ENCODE measurements around the gene TMEM272. TPM values are rescaled to one million over a fixed set of nuclear protein-coding genes. Genes with fewer than 3 reads are reported as not detected.

The TMEM272 gene
- total and polyA plus RNA-seq, 2 of the 4 experiments (the other 2 are of a cell fraction) = not detected

- H3K9me1 ChIP-seq (ENCODE audit: insufficient read depth, low read length) = peaks cover 4% of the 10 kb centered on the region; the same call in 1 of the 2 replicates
- no peak overlapping the region for H2AK9ac ChIP-seq (replicated peaks; ENCODE audit: low read depth, low read length, poor library complexity)
- no peak overlapping the region for H2BK20ac ChIP-seq (ENCODE audit: low read depth, low read length)
- H3K9me3 ChIP-seq (ENCODE audit: control insufficient read depth, insufficient read depth, low read length) = no peaks in the 10 kb centered on the region
- no TSS peak for BruUV-seq (replicated peaks)
- H3K4me3 ChIP-seq (ENCODE audit: insufficient read depth, low read depth, low read length) = no peak overlapping the region
- no peak overlapping the region for H2BK15ac ChIP-seq (ENCODE audit: low read depth, low read length)
- H3K14ac ChIP-seq (replicated peaks; ENCODE audit: low read depth, low read length) = no peak overlapping the region
- H3K56ac ChIP-seq (ENCODE audit: extremely low read depth, insufficient read depth, low read length) = no peak overlapping the region
- no peaks in the 10 kb centered on the region for H3K36me3 ChIP-seq (ENCODE audit: control insufficient read depth, insufficient read depth, low read length)
- H4K8ac ChIP-seq (ENCODE audit: low read depth in 2 of 2, low read length in 2 of 2) = no peak overlapping the region
- ATAC-seq (ENCODE audit: low read depth) = no peak
- dilution Hi-C loops (cut with HindIII; ENCODE audit: low sequenced_read_pairs, unreplicated experiment) = no loop called here
- no peak overlapping the region for H3K4me2 ChIP-seq (ENCODE audit: low read depth, low read length)
- H4K5ac ChIP-seq (ENCODE audit: low read depth, low read length) = no peak overlapping the region
- ChIA-PET POLR2A (ENCODE audit: unreplicated experiment) (no interaction called here), CTCF (interaction anchor here (0.7 to 1.6 kb wide), 5 partner anchors 10 to 394 kb away, joined by 3 to 6 read pairs (median 3); no protein-coding TSS in a partner anchor)
- no peak for DNase-seq
- H4K91ac ChIP-seq (ENCODE audit: insufficient read depth, low read depth, low read length) = no peak overlapping the region
- H3K9ac ChIP-seq (ENCODE audit: low read depth, low read length) = no peak overlapping the region
- no CpG with 5 or more reads among the region's 11 CpGs for WGBS, 2 experiments (ENCODE audit: extremely low coverage in 2 of 2, insufficient read length in 1 of 2)
- H4K20me1 ChIP-seq (ENCODE audit: insufficient read depth, low read length) = no peaks in the 10 kb centered on the region
- H3K27me3 ChIP-seq (ENCODE audit: control insufficient read depth, insufficient read depth, low read length) = peaks cover 48% of the 10 kb centered on the region
- intact Hi-C loops (cut with micrococcal nuclease) = loop anchor here (1.0 to 10.0 kb wide), 3 partner anchors 199 to 385 kb away; partner anchors contain the start of genes ALG11 and ATP7B
- no peaks in the 10 kb centered on the region for H3K79me1 ChIP-seq (ENCODE audit: low read depth in 1 of 2, low read length in 2 of 2)
- no peak overlapping the region for H3K4ac ChIP-seq (ENCODE audit: low read depth, low read length)
- TF ChIP-seq CEBPB (IDR thresholded peaks at IDR 0.05; ENCODE audit: low read depth, low read length) (no peak), BHLHE40 (IDR thresholded peaks at IDR 0.05; ENCODE audit: low read depth, low read length) (no peak), POLR2A (IDR thresholded peaks at IDR 0.05; ENCODE audit: low read depth, low read length) (no peak), RAD21 (IDR thresholded peaks at IDR 0.05; ENCODE audit: low read length) (no peak), MAZ (IDR thresholded peaks at IDR 0.05; ENCODE audit: borderline replicate concordance, low read depth, low read length) (no peak), USF2 (IDR thresholded peaks at IDR 0.05; ENCODE audit: low read depth, low read length) (no peak), MXI1 (IDR thresholded peaks at IDR 0.05; ENCODE audit: borderline replicate concordance, low read depth, low read length) (no peak), CHD1 (IDR thresholded peaks at IDR 0.05; ENCODE audit: low read depth, low read length) (no peak), CTCF (conservative IDR thresholded peaks at IDR 0.05; ENCODE audit: low read depth, low read length) (no peak), SMC3 (IDR thresholded peaks at IDR 0.05; ENCODE audit: low read depth, low read length) (no peak), RFX5 (IDR thresholded peaks at IDR 0.05; ENCODE audit: low read depth, low read length) (no peak), NFE2L2 (IDR thresholded peaks at IDR 0.05; ENCODE audit: low read depth, low read length) (no peak), FOS (IDR thresholded peaks at IDR 0.05; ENCODE audit: low read depth, low read length) (no peak), MAFK (IDR thresholded peaks at IDR 0.05; ENCODE audit: low read depth, low read length) (no peak), RCOR1 (IDR thresholded peaks at IDR 0.05; ENCODE audit: insufficient replicate concordance, low read length) (no peak), ELK1 (IDR thresholded peaks at IDR 0.05; ENCODE audit: borderline replicate concordance, low read depth, low read length) (no peak)
- H2BK120ac ChIP-seq (ENCODE audit: low read depth, low read length) = no peak overlapping the region
- no peak overlapping the region for H2BK5ac ChIP-seq (ENCODE audit: low read depth, low read length, poor library complexity, severe bottlenecking)
- no peak overlapping the region for H2AK5ac ChIP-seq (ENCODE audit: low read depth, low read length)
- H3K18ac ChIP-seq (ENCODE audit: low read depth, low read length) = no peak overlapping the region
- in situ Hi-C loops (cut with MboI; ENCODE audit: low sequenced_read_pairs) = loop anchor here (10.0 kb wide), 1 partner anchor 309 kb away; the partner anchor contains the start of gene NEK5
- H3K23ac ChIP-seq (ENCODE audit: low read depth, low read length) = no peak overlapping the region
- no peak overlapping the region for H2AFZ ChIP-seq (replicated peaks; ENCODE audit: low read length, poor library complexity)
- no peak overlapping the region for H3K27ac ChIP-seq (ENCODE audit: insufficient read depth, low read length)
- H3K4me1 ChIP-seq (ENCODE audit: control insufficient read depth, insufficient read depth, low read length) = no peaks in the 10 kb centered on the region
Observed at GRCh38 chr13:51815848-51816247, 29.1 kb downstream of the TMEM272 start.
